HG02981 (cell line): ENCODE measurements around the gene RIOX2.

Experiments used
- ATAC-seq: cut with Tn5 transposase; IDR thresholded peaks from one replicate; pipeline ENCODE4 v1.9.1; 2021; ENCODE audit warnings: mild to moderate bottlenecking, moderate library complexity; ENCODE audit not compliant: unreplicated experiment

The RIOX2 gene

GRCh38 chr3:97990624-97991292, 18.5 kb upstream of the RIOX2 start:
- ATAC-seq = no peak

DNA sequence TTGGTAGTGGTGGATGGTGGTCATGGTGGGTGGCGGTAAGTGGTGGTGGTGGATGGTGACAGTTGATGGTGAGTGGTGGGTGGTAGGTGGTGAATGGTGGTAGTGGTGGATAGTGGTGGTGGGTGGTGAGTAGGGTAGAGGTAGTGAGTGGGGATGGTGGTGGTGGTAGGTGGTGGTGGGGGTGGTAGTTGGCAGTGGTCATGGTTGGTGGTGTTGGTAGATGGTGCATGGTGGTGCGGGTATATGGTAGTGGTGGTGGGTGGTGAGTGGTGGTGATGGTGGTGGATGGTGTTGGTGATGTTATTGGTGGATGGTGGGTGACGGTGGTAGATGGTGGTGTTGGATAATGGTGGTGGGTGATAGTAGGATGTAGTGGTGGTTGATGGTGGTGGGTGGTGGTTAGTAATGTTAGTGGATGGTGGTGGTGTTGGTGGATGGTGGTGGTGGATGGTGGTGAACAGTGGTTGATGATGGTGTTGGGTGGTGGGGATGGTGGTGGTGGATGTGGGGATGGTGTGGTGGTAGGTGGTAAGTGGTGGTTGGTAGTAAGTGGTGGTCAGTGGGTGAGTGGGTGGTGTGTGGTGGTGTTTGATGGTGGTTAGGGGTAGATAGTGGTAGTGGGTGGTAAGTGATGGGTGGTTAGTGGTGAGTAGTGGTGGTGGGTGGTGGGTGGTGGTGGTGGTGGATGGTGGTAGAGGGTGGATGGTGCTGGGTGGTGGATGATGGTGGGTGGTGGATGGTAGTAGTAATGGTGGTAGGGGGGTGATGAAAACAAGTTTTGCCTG, 16.7 kb upstream of the RIOX2 start:
- ATAC-seq = no peak

- ATAC-seq = no peak
These were observed 15.1 kb upstream of the RIOX2 start for GRCh38 chr3:97987306-97987705.

DNA sequence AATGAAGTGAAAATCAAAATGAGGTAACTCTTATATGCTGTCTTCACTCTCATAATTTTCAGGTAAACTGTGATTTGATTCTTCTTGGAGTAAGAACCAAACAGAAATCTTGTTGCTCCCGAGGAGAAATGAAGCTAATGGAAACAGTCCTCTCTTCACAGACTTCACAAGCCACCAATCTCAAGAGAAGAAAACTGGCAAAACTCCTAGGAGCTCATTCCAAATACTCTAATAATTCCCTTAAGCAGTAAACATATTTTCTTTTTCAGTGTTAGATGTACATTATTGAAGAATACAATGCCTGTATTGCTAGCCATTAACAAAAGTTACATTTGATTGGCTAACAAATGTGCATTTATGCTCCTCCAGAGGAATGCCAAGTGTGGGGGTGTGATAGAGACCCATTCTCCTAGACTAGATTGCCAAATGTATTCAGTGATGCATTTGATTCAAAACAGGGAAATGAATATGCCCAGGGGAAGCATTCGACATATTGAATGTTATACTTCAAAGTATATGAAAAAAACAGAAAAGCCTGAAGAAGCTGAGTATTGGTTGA, 11.8 kb upstream of the RIOX2 start:
- ATAC-seq = no peak

GRCh38 chr3:97981886-97982285, 9.7 kb upstream of the RIOX2 start:
- no peak for ATAC-seq

- ATAC-seq = no peak
These were observed 7.4 kb upstream of the RIOX2 start for GRCh38 chr3:97979610-97980009.

DNA sequence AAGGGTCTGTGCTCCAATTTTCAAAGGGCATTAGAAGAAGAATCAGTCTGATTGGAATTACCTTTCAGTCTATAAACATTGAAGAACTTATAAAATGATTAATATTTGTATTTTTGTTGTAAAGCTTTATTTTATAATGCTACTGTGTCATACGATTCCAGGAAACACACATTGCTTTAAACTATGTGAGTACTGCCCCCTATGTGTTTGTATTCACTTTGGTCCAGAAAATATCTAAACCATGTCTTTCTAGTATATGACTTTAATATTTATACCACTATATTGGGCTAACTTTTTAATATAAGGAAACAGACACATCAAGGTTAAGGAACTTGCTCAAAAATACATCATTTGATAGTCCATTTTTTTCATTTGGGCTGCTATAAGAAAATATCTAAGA, 3.2 kb upstream of the RIOX2 start:
- no peak for ATAC-seq

GRCh38 chr3:97974996-97975395, 2.8 kb upstream of the RIOX2 start:
- ATAC-seq = no peak

- ATAC-seq = no peak
These were observed 745 bp upstream of the RIOX2 start for GRCh38 chr3:97972976-97973375.

GRCh38 chr3:97970956-97971620, 1.1 kb downstream of the RIOX2 start:
- no peak for ATAC-seq

DNA sequence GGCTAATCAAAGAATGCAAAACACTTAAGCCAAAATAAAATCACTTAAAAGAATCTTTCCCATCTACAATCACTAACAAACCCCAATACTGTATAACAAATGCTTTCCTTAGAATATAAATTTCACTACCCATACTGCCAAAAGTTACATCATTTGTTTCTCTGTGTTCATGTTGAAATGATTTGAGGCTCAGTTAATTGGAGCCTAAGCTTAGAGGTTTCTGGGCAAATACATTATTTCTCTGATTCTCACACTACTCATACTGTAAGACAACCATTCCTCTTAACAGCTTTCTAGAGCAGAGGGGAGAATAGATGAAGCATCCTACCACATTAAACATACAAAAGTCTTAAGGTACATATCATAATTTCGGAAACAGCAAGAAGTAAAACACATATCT, 2.1 kb downstream of the RIOX2 start:
- no peak for ATAC-seq

DNA sequence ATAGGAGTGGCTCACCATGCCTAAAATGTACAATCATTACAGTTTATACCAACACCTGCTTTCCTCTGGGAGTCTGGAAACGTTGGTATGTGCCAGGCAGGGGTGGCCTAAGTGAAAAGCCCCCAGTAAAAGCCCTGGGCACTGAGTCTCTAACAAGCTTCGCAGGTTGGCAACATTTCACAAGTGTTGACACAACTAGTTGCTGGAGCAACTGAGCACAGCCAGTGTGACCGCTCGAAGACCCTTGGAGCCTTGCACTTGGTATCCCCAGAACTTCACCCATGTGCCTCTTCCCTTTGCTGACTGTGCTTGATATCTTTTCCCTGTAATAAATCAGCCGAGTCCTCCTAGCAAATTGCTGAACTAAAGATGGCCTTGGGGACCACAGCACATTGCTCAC, 2.7 kb downstream of the RIOX2 start:
- no peak for ATAC-seq

DNA sequence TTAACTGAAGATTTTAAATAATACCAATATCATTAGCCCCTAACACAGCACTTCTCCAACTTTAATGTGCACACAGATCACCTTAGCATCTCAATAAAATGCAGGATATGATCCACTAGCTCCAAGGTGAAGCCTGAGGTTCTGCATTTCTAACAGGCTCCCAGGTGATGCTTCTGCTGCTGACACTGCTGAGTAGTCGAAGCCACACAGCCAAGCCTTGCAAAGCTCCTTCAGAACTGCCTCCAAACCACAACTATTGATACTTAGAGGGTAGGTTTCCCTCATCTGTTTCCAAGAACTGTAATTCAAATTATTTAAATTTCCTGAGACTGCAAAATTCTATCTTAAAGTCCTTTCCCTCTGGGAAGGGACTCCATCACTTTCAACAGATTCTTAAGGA, 3.9 kb downstream of the RIOX2 start:
- ATAC-seq = no peak

- no peak for ATAC-seq
These were observed 4.3 kb downstream of the RIOX2 start for GRCh38 chr3:97967966-97968365.

DNA sequence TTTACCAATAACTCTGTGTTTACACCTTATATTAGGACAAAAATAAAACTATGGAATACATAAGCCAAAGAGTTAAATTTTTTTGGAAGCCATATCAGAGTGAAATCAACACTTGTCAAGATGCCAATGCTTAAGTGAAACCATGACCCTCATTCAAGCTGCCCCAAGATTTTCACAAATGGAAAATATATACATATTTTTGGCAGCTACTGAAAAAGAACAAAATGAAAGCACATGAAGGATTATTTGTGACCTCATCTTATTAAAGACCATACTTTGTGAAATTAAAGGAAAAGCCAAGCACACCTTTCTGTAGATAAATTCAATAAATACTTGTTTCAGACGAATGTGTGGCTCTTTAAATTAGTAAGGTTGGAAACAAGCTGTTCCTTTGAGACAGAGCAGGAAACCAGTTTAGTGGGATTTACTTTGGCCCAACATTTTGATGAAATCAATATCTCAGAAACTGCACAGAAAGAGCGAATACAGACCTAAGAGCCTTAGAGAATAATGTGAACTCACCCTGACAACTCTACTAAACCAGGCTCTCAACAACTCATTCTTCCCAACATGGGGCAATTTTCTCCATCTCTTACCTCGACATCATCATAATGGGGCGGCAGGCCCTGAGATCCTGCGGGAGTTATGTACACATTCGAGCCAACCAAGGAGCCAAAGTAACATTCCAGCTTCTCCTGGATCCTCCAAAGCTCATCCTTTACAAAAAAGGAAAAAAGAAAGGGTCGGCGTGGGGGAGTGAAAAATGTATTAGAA, 11.1 kb downstream of the RIOX2 start:
- ATAC-seq = no peak

DNA sequence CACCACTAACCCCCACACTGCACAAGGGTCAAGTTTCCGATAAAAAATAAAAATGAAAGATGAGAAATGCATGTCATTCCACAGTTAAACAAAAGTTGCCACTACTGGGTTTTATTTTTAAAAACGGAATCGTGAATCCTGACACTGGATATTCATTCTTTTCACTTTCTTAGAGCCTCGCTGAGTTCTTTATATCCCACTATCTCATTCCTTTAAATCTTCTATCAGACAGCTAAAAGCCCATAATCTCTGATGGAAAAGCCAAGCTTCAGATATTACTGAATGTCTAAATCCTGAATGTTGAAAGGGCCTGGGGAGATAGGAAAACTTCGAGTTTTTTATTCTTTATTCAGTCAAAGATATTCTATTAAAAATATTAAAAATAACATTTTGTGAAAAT, 11.7 kb downstream of the RIOX2 start:
- ATAC-seq = no peak

- ATAC-seq = no peak
These were observed 12.4 kb downstream of the RIOX2 start for GRCh38 chr3:97959872-97960271.

DNA sequence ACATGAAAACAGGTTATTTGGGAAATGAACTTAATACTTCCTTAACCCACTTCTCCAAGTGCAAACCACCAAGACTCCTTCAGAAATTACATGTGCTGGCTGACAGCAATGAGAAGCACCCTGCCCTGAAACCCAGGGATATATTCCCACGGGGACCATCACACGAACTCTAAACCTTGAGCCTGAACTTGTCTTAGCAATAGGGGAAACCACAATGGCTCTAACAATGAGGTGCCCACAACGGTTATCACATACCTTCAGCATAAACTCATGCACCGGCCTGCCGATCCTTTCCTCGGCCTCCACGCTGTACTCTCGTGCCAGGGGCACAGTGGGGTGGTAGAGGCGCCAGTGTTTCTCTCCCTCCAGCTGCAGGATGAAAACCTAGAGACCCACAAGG, 13.4 kb downstream of the RIOX2 start:
- ATAC-seq = no peak

- ATAC-seq = no peak
These were observed 13.8 kb downstream of the RIOX2 start for GRCh38 chr3:97958396-97958795.

- no peak for ATAC-seq
These were observed 14.5 kb downstream of the RIOX2 start for GRCh38 chr3:97957617-97958311.
